Osteoblast (primary cell): ENCODE measurements around the gene FSHR. TPM values are rescaled to one million over a fixed set of nuclear protein-coding genes. Genes with fewer than 3 reads are reported as not detected.

Experiments
- DNase-seq: peaks from one replicate; pipeline ENCODE4 v3.0.0; 2011; ENCODE audit warnings: low spot score, mixed read lengths; ENCODE audit not compliant: insufficient read length; ENCODE audit errors: missing footprints
- H2AFZ ChIP-seq: 2 replicates; pipeline ENCODE4 v1.6.0; 2011; ENCODE audit warnings: mild to moderate bottlenecking, low read length
- H3K27ac ChIP-seq: 2 replicates; pipeline ENCODE4 v1.5.1; 2011; ENCODE audit warnings: mild to moderate bottlenecking, low read depth, low read length, moderate library complexity
- H3K27me3 ChIP-seq: 2 replicates; pipeline ENCODE4 v1.6.0; 2012; ENCODE audit warnings: mild to moderate bottlenecking, control low read depth, inconsistent platforms, low read length, moderate library complexity; ENCODE audit not compliant: insufficient read depth
- H3K36me3 ChIP-seq: 2 replicates; pipeline ENCODE4 v1.5.1; 2011; ENCODE audit warnings: mild to moderate bottlenecking, low read length, control low read depth, moderate library complexity; ENCODE audit not compliant: insufficient read depth
- H3K4me1 ChIP-seq: 2 replicates; pipeline ENCODE4 v1.5.1; 2011; ENCODE audit warnings: mild to moderate bottlenecking, low read length, control low read depth, moderate library complexity; ENCODE audit not compliant: insufficient read depth
- H3K4me2 ChIP-seq: 2 replicates; pipeline ENCODE4 v1.6.0; 2011; ENCODE audit warnings: mild to moderate bottlenecking, low read length; ENCODE audit not compliant: insufficient read depth
- H3K4me3 ChIP-seq: fragments of 200-600 bp; sonication (generic); 3 replicates; pipeline ENCODE4 v1.5.1; 2012; ENCODE audit warnings: mild to moderate bottlenecking, low read length, inconsistent platforms; ENCODE audit not compliant: insufficient read depth
- H3K79me2 ChIP-seq: 2 replicates; pipeline ENCODE4 v1.6.0; 2012; ENCODE audit warnings: mild to moderate bottlenecking, low read length, control low read depth, inconsistent platforms; ENCODE audit not compliant: insufficient read depth
- H3K9me3 ChIP-seq: 2 replicates; pipeline ENCODE4 v1.5.1; 2011; ENCODE audit warnings: low read depth, low read length, control low read depth
- H4K20me1 ChIP-seq: 2 replicates; pipeline ENCODE4 v1.6.0; 2012; ENCODE audit warnings: mild to moderate bottlenecking, low read length, control low read depth; ENCODE audit not compliant: insufficient read depth
- total RNA-seq: library from RNA; depleted of rRNA; stranded (reverse); fragments of >200 nt; gene quantifications from 2 replicates; pipeline ENCODE4 v1.2.3, GENCODE V29; 2012
- TF ChIP-seq, protein P1 (sequence below): IDR thresholded peaks from 2 replicates; pipeline ENCODE4 v1.5.1; 2011; ENCODE audit warnings: mild to moderate bottlenecking, low read depth, low read length, moderate library complexity; ENCODE audit errors: extremely low read depth

Gene FSHR
- total RNA-seq, 1 donor = 0.36 TPM

DNA sequence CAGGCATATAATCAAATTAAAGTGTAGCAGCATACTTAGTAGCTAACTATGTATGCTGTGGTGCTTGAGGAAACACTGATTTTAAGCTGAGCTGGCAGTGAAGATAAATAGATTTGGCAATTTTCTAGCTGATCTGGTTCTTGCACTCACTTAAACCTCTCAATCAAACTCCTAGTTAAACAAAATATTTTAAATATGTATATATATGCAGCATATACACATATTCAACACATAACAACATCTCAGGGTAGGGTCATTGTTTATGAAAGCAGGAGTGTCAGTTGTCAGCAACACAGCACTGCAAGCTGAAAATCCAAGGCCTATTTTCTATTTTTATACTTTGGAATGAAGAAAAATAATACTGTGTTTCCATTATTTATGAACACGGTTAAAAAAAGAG, 10.4 kb upstream of the FSHR start:
- no peak overlapping the region for H3K4me2 ChIP-seq
- H4K20me1 ChIP-seq = no peaks in the 10 kb centered on the region
- TF ChIP-seq, protein P1, sequence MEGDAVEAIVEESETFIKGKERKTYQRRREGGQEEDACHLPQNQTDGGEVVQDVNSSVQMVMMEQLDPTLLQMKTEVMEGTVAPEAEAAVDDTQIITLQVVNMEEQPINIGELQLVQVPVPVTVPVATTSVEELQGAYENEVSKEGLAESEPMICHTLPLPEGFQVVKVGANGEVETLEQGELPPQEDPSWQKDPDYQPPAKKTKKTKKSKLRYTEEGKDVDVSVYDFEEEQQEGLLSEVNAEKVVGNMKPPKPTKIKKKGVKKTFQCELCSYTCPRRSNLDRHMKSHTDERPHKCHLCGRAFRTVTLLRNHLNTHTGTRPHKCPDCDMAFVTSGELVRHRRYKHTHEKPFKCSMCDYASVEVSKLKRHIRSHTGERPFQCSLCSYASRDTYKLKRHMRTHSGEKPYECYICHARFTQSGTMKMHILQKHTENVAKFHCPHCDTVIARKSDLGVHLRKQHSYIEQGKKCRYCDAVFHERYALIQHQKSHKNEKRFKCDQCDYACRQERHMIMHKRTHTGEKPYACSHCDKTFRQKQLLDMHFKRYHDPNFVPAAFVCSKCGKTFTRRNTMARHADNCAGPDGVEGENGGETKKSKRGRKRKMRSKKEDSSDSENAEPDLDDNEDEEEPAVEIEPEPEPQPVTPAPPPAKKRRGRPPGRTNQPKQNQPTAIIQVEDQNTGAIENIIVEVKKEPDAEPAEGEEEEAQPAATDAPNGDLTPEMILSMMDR = no peak
- H3K4me3 ChIP-seq = no peak overlapping the region
- no peaks in the 10 kb centered on the region for H3K9me3 ChIP-seq
- no peaks in the 10 kb centered on the region for H3K4me1 ChIP-seq
- DNase-seq = no peak
- no peaks in the 10 kb centered on the region for H3K79me2 ChIP-seq
- no peaks in the 10 kb centered on the region for H3K27me3 ChIP-seq
- no peak overlapping the region for H2AFZ ChIP-seq
- no peak overlapping the region for H3K27ac ChIP-seq
- H3K36me3 ChIP-seq = no peaks in the 10 kb centered on the region

DNA sequence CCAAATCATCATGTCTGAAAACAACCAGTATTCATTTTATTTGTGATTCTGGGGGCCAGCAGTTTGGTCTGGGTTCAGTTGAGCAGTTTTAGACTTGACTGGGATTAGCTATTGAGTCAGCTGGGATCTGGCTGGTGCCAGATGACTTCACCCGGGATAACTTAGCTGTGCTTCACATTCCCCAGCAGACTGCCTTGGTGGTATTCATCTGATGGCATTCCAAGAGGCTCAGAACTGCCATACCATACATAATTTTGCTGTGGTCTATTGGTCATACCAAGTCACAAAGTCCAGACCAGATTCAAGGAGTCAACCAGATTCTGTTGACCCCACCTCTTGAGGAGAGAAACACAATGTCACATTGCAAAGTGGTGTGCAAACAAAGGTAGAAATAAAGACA, 7.8 kb upstream of the FSHR start:
- no peaks in the 10 kb centered on the region for H3K4me1 ChIP-seq
- no peak for DNase-seq
- no peak overlapping the region for H3K27ac ChIP-seq
- H3K4me2 ChIP-seq = no peak overlapping the region
- no peak overlapping the region for H2AFZ ChIP-seq
- TF ChIP-seq, protein P1 = no peak
- H3K4me3 ChIP-seq = no peak overlapping the region
- no peaks in the 10 kb centered on the region for H3K79me2 ChIP-seq
- no peaks in the 10 kb centered on the region for H3K36me3 ChIP-seq
- H3K27me3 ChIP-seq = no peaks in the 10 kb centered on the region
- H4K20me1 ChIP-seq = no peaks in the 10 kb centered on the region
- no peaks in the 10 kb centered on the region for H3K9me3 ChIP-seq

DNA sequence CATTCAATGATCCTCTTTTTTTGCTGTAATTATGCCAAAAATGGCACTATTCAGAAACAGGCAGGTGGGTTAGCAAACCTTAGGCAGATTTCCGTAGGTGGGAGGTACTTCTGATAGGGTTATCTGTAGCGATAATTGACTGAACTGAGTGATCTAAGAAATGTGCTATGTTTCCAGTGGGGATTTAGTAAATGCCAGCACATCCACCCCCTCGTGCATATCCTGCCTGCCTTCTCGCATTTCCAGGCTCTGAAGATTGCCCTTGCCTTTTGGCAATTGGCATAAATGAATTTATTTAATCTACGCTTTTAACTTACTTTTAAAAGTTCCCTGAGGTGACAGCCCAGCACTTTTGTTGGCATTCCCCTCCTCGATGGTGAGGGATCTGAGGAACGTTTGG, 576 bp upstream of the FSHR start:
- Histone ChIP-seq H3K4me3 (no peak overlapping the region), H4K20me1 (no peaks in the 10 kb centered on the region), H3K9me3 (no peaks in the 10 kb centered on the region), H3K27me3 (no peaks in the 10 kb centered on the region), H3K4me1 (no peaks in the 10 kb centered on the region), H3K4me2 (no peak overlapping the region), H3K79me2 (no peaks in the 10 kb centered on the region), H3K36me3 (no peaks in the 10 kb centered on the region), H2AFZ (no peak overlapping the region), H3K27ac (no peak overlapping the region)
- no peak for DNase-seq
- TF ChIP-seq, protein P1 = no peak

DNA sequence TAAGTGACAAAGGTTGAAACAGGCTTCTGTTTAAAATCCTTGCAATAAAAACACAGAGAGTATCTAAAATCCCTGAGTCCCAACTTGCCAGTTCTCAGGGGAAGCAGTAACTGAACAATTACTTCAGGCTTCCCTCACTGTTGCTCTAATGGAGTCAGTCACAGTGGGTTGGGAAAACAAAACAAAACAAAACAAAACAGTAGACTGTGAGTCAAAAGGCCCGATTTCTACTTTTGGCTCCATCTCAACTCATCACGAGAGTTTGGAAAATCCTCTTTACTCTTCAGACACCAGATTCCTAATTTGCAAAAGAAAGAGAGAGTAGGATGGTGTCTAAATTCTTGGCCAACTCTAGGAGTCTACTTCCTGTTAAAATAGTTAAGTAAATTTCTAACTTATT, 1.1 kb downstream of the FSHR start:
- Histone ChIP-seq H3K4me2 (no peak overlapping the region), H3K36me3 (no peaks in the 10 kb centered on the region), H2AFZ (no peak overlapping the region)

More for the DNA sequence above, 1.1 kb downstream of the FSHR start:
- no peaks in the 10 kb centered on the region for H3K79me2 ChIP-seq
- no peak for DNase-seq
- no peak overlapping the region for H3K27ac ChIP-seq
- no peaks in the 10 kb centered on the region for H3K27me3 ChIP-seq
- no peak overlapping the region for H3K4me3 ChIP-seq
- H3K4me1 ChIP-seq = no peaks in the 10 kb centered on the region
- no peaks in the 10 kb centered on the region for H3K9me3 ChIP-seq
- H4K20me1 ChIP-seq = no peaks in the 10 kb centered on the region
- TF ChIP-seq, protein P1 = no peak
